ENCODE results near the gene NPTN.

DNA sequence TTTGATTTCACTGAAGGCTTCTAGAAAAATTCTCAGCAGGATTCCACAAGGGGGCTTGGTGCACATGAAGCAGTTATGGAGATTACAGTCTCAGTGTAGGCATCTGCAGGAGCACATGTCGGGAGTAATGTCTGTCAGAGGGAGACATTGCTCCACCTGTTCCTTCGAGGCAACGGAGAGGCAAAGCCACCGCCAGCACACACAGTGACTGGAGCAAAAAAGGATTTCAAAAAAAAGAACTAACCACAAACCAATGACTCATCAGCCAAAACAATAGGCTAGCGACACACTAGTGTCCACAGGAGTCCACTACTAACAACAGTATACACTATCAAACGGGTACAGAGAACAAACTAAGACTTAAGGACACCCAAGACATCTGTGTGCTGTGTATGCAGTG is 68.9 kb downstream of the NPTN start:
- TF ChIP-seq POLR2A (IDR thresholded peaks at IDR 0.05) = no peak
- TF ChIP-seq, protein P1, sequence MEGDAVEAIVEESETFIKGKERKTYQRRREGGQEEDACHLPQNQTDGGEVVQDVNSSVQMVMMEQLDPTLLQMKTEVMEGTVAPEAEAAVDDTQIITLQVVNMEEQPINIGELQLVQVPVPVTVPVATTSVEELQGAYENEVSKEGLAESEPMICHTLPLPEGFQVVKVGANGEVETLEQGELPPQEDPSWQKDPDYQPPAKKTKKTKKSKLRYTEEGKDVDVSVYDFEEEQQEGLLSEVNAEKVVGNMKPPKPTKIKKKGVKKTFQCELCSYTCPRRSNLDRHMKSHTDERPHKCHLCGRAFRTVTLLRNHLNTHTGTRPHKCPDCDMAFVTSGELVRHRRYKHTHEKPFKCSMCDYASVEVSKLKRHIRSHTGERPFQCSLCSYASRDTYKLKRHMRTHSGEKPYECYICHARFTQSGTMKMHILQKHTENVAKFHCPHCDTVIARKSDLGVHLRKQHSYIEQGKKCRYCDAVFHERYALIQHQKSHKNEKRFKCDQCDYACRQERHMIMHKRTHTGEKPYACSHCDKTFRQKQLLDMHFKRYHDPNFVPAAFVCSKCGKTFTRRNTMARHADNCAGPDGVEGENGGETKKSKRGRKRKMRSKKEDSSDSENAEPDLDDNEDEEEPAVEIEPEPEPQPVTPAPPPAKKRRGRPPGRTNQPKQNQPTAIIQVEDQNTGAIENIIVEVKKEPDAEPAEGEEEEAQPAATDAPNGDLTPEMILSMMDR (IDR thresholded peaks at IDR 0.05) = peak in 1 of 4 experiments; percentile 3
